K562 (cell line): Measurements from ENCODE around the gene SLC48A1. TPM values are rescaled to one million over a fixed set of nuclear protein-coding genes. Genes with fewer than 3 reads are reported as not detected.
A peak's percentile ranks its signal among the peaks of the same experiment; 100 is the strongest.

Source experiments
- BACH1 ChIP-seq: fragments of 200-800 bp; sonication (Bioruptor generic); IDR thresholded peaks from 2 replicates; pipeline ENCODE4 v1.6.1; 2016; ENCODE audit warnings: missing genetic modification characterization, missing compliant biosample characterization
- CEBPB ChIP-seq: fragments of 450-650 bp; IDR thresholded peaks from 2 replicates; pipeline ENCODE4 v1.6.1; 2016; ENCODE audit warnings: missing genetic modification characterization, missing compliant biosample characterization
- CGGBP1 ChIP-seq: fragments of 250-450 bp; sonication (Bioruptor Pico); IDR thresholded peaks from 2 replicates; pipeline ENCODE4 v1.9.0; 2021; ENCODE audit warnings: mild to moderate bottlenecking
- CUX1 ChIP-seq: fragments of 200-800 bp; sonication (Bioruptor generic); IDR thresholded peaks from 2 replicates; pipeline ENCODE4 v1.6.1; 2016; ENCODE audit warnings: missing genetic modification characterization, missing compliant biosample characterization
- E2F5 ChIP-seq: sonication (generic); formaldehyde crosslinking; IDR thresholded peaks from 2 replicates; pipeline ENCODE4 v1.8.0; 2022; ENCODE audit warnings: mild to moderate bottlenecking, missing genetic modification reagents
- ETS2 ChIP-seq: IDR thresholded peaks from 2 replicates; pipeline ENCODE4 v1.6.1; 2016; ENCODE audit warnings: borderline replicate concordance, missing genetic modification characterization, mild to moderate bottlenecking, moderate library complexity, missing compliant biosample characterization; ENCODE audit not compliant: poor library complexity, severe bottlenecking
- GATAD2A ChIP-seq: fragments of 450-650 bp; IDR thresholded peaks from 2 replicates; pipeline ENCODE4 v1.6.1; 2017
- HDAC6 ChIP-seq: IDR thresholded peaks from 2 replicates; pipeline ENCODE4 v1.6.1; 2012; ENCODE audit warnings: low read depth, mild to moderate bottlenecking, control low read depth, inconsistent platforms, low read length, moderate library complexity
- MAFF ChIP-seq: IDR thresholded peaks from 2 replicates; pipeline ENCODE4 v1.6.1; 2012; ENCODE audit warnings: low read length, improper control_type of control experiment
- MLX ChIP-seq, 2 experiments: fragments of 450-650 bp in 1 of 2; sonication (generic) in 1 of 2; formaldehyde crosslinking; conservative IDR thresholded peaks; 2 replicates each; pipeline versions ENCODE4 v1.4.0 to v1.8.1; 2020 to 2022; ENCODE audit warnings: mild to moderate bottlenecking in 1 of 2, missing genetic modification reagents in 1 of 2
- TAL1 ChIP-seq: fragments of 450-650 bp; IDR thresholded peaks from 2 replicates; pipeline ENCODE4 v1.6.1; 2016; ENCODE audit warnings: mild to moderate bottlenecking
- THAP12 ChIP-seq: fragments of 250-450 bp; sonication (Bioruptor Pico); IDR thresholded peaks from 2 replicates; pipeline ENCODE4 v1.9.0; 2021; ENCODE audit warnings: mild to moderate bottlenecking, inconsistent platforms
- ZKSCAN8 ChIP-seq: fragments of 200-800 bp; sonication (Bioruptor generic); IDR thresholded peaks from 2 replicates; pipeline ENCODE4 v1.6.1; 2016; ENCODE audit warnings: missing genetic modification characterization, missing compliant biosample characterization
- ZNF395 ChIP-seq: fragments of 200-800 bp; sonication (Bioruptor generic); IDR thresholded peaks from 2 replicates; pipeline ENCODE4 v1.6.1; 2017; ENCODE audit warnings: missing genetic modification characterization, missing compliant biosample characterization
- ZNF79 ChIP-seq: fragments of 250-450 bp; sonication (Bioruptor Pico); IDR thresholded peaks from 2 replicates; pipeline ENCODE4 v1.4.0; 2020; ENCODE audit warnings: low read depth, mild to moderate bottlenecking, moderate library complexity
- polyA plus RNA-seq, 8 experiments: library from polyadenylated mRNA; depleted of rRNA in 4 of 8; stranded (reverse) in 5 of 8; unstranded in 3 of 8; fragments of >200 nt; fragmentation: Nextera tagmentation in 2 of 8; fragmentation: Illumina TruSeq in 1 of 8; extraction: Ambion mirVana in 2 of 8; extraction: Trizol in 1 of 8; gene quantifications; 2 replicates each; pipeline versions ENCODE4 v1.2.1 to v1.2.3, GENCODE V29; 2011 to 2014; ENCODE audit warnings: inconsistent platforms in 1 of 8, missing spikeins in 1 of 8
- total RNA-seq, 7 experiments: library from RNA; depleted of rRNA in 6 of 7; stranded (reverse); fragments of >200 nt in 6 of 7; fragmentation: Illumina TruSeq in 2 of 7; extraction: Trizol in 2 of 7; gene quantifications; 2 replicates each; pipeline versions ENCODE4 v1.2.1 to v1.2.3, GENCODE V29; 2011 to 2021; ENCODE audit warnings: low replicate concordance in 1 of 7

SLC48A1 gene
- total and polyA plus RNA-seq, 9 of the 15 experiments (the other 6 are each of a cell fraction or from before 2014, with no cell fraction given), result 10.7 to 37.5 (median 18.7) TPM

GRCh38 chr12:47779943-47780504 lies 7.0 kb downstream of the SLC48A1 start (continued):
- TF ChIP-seq ZNF395 (CRISPR knock-in tag), result no peak
- TF ChIP-seq THAP12 (CRISPR knock-in tag), result no peak
- no peak for TF ChIP-seq MLX (CRISPR knock-in tag; conservative IDR thresholded peaks at IDR 0.05)
- no peak for TF ChIP-seq HDAC6
- TF ChIP-seq ZKSCAN8 (CRISPR knock-in tag), result no peak
- no peak for TF ChIP-seq CGGBP1 (CRISPR knock-in tag)
- TF ChIP-seq BACH1 (tag), result no peak
- no peak for TF ChIP-seq TAL1
- TF ChIP-seq GATAD2A, result no peak
- no peak for TF ChIP-seq ZNF79 (CRISPR knock-in tag)
- no peak for TF ChIP-seq CEBPB
- no peak for TF ChIP-seq CUX1 (CRISPR knock-in tag)
- peak; percentile 19; the same call in 1 of the 2 replicates for TF ChIP-seq MAFF
- TF ChIP-seq ETS2, result no peak
- TF ChIP-seq E2F5, result 0 out of 2 replicates have a peak, but pooled peaks have one; percentile 40
